Stomach smooth muscle (tissue), 2 donors: Measurements from ENCODE around the gene AP1G2.
"Not testable (repeated sequence)": the region's sequence is repeated elsewhere in the genome, so short reads cannot be mapped to it uniquely, and the experiment has no call there.

Experiments used
- H3K27ac ChIP-seq: one replicate; pipeline ENCODE4 v1.7.0; 2013; ENCODE audit warnings: mild to moderate bottlenecking, low read length, inconsistent platforms
- H3K27me3 ChIP-seq, 2 donors: one replicate each; pipeline ENCODE4 v1.7.0; 2013; ENCODE audit warnings: low read length in 2 of 2; ENCODE audit not compliant: insufficient read depth in 2 of 2, control insufficient read depth in 1 of 2
- H3K36me3 ChIP-seq, 2 donors: one replicate each; pipeline ENCODE4 v1.7.0; 2013; ENCODE audit warnings: low read length in 2 of 2; ENCODE audit not compliant: control insufficient read depth in 2 of 2, insufficient read depth in 2 of 2
- H3K4me1 ChIP-seq: one replicate; pipeline ENCODE4 v1.7.0; 2013; ENCODE audit warnings: low read length; ENCODE audit not compliant: control insufficient read depth, insufficient read depth
- H3K4me3 ChIP-seq, 2 donors: one replicate each; pipeline ENCODE4 v1.7.0; 2013; ENCODE audit warnings: low read length in 2 of 2
- H3K9ac ChIP-seq, 2 donors: one replicate each; pipeline ENCODE4 v1.7.0; 2013; ENCODE audit warnings: low read length in 2 of 2, mild to moderate bottlenecking in 1 of 2
- H3K9me3 ChIP-seq, 2 donors: one replicate each; pipeline ENCODE4 v1.7.0; 2013; ENCODE audit warnings: low read length in 2 of 2; ENCODE audit not compliant: control insufficient read depth in 2 of 2
- donor health status: healthy.
- donor health status: Pancreatic carcinoma.

Gene AP1G2

GRCh38 chr14:23543403-23543802 lies 24.2 kb downstream of the AP1G2 start:
- Histone ChIP-seq H3K9ac (no peak overlapping the region), H3K36me3 (no peaks in the 10 kb centered on the region), H3K9me3 (no peaks in the 10 kb centered on the region), H3K4me1 (peaks cover 2% of the 10 kb centered on the region), H3K27ac (no peak overlapping the region), H3K4me3 (no peak overlapping the region), H3K27me3 (no peaks in the 10 kb centered on the region)

- Histone ChIP-seq H3K27me3 (no peaks in the 10 kb centered on the region), H3K27ac (no peak overlapping the region), H3K4me3 (no peak overlapping the region), H3K36me3 (no peaks in the 10 kb centered on the region), H3K4me1 (peaks cover 2% of the 10 kb centered on the region), H3K9ac (no peak overlapping the region), H3K9me3 (no peaks in the 10 kb centered on the region)
These were observed 25.3 kb downstream of the AP1G2 start for GRCh38 chr14:23542261-23542660.

- Histone ChIP-seq H3K9me3 (no peaks in the 10 kb centered on the region), H3K27ac (no peak overlapping the region), H3K9ac (no peak overlapping the region)
These were observed 27.5 kb downstream of the AP1G2 start for GRCh38 chr14:23540141-23540469.

GRCh38 chr14:23539248-23540140 lies 28.1 kb downstream of the AP1G2 start:
- Histone ChIP-seq H3K9ac (peak overlapping the region in 1 of 2 donors; percentile 38), H3K9me3 (no peaks in the 10 kb centered on the region), H3K27ac (no peak overlapping the region), H3K36me3 (no peaks in the 10 kb centered on the region), H3K4me3 (no peak overlapping the region), H3K4me1 (peaks cover 2% of the 10 kb centered on the region), H3K27me3 (no peaks in the 10 kb centered on the region)

More at GRCh38 chr14:23540141-23540469, 27.5 kb downstream of the AP1G2 start:
- H3K4me1 ChIP-seq, result peaks cover 2% of the 10 kb centered on the region
- H3K4me3 ChIP-seq, result no peak overlapping the region
- no peaks in the 10 kb centered on the region for H3K27me3 ChIP-seq
- no peaks in the 10 kb centered on the region for H3K36me3 ChIP-seq

- Histone ChIP-seq H3K36me3 (no peaks in the 10 kb centered on the region), H3K9ac (no peak overlapping the region), H3K4me1 (peaks cover 2% of the 10 kb centered on the region), H3K27me3 (no peaks in the 10 kb centered on the region), H3K9me3 (no peaks in the 10 kb centered on the region), H3K27ac (no peak overlapping the region), H3K4me3 (no peak overlapping the region)
These were observed 28.8 kb downstream of the AP1G2 start for GRCh38 chr14:23538785-23539184.

- H3K27ac ChIP-seq, result no peak overlapping the region
- H3K36me3 ChIP-seq, result no peaks in the 10 kb centered on the region
- no peak overlapping the region for H3K9ac ChIP-seq
- H3K9me3 ChIP-seq, result no peaks in the 10 kb centered on the region
- H3K4me3 ChIP-seq, result no peak overlapping the region
- H3K4me1 ChIP-seq, result peaks cover 2% of the 10 kb centered on the region
- no peaks in the 10 kb centered on the region for H3K27me3 ChIP-seq
These were observed 29.4 kb downstream of the AP1G2 start for GRCh38 chr14:23538050-23538718.

DNA sequence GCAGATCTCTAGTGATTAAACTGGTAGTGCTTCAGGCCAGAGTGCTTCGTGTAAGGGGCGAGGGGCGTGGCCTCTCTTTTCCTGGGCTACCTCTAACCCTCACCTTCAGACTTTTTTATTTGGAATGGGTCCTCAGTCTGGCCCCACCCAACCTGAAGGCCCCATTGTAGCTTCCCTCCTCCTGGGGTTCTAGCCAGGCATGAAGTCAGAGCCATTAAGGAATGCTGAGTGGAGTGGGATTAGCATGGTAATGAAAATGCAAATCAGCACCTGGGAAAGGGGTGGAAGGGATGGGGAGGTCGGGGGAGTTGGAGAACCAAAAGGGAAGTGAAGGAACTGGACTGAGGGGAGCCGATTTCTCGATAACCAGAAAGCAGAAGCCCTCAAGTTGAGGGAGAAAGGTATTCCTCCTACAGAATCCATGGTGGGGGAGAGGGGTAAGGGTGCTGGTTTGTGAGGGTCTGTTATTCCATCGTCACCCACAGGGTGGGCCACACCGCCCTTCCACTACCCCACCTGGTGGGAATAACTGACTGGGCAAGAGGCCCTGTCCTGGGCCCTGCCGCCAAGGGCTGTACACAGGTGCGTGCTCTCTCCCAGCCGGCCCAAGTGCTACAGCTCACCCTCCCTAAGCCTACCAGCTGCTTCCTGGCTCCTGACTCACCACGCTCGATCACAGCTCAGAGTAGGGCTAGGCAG lies 30.1 kb downstream of the AP1G2 start:
- Histone ChIP-seq H3K4me3 (no peak overlapping the region), H3K9me3 (no peaks in the 10 kb centered on the region), H3K4me1 (peaks cover 2% of the 10 kb centered on the region), H3K27ac (no peak overlapping the region), H3K9ac (no peak overlapping the region), H3K36me3 (no peaks in the 10 kb centered on the region), H3K27me3 (no peaks in the 10 kb centered on the region)

DNA sequence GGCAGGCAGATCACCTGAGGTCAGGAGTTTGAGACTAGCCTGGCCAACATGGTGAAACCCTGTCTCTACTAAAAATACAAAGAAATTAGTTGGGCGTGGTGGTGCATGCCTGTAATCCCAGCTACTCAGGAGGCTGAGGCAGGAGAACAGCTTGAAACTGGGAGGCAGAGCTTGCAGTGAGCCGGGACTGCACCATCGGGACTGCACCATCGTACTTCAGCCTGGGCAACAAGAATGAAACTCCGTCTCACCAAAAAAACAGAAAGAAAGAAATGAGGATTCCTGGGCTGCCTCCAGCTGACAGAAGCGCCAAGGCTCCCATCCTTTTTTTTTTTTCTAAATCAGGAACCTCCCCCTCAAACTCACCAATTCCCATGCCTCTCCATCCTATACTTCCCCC lies 30.7 kb downstream of the AP1G2 start:
- H3K9ac ChIP-seq, H3K36me3 ChIP-seq, H3K9me3 ChIP-seq, H3K27ac ChIP-seq, H3K4me3 ChIP-seq, H3K27me3 ChIP-seq, H3K4me1 ChIP-seq: not testable (repeated sequence)

GRCh38 chr14:23536494-23536893 lies 31.1 kb downstream of the AP1G2 start:
- H3K9ac ChIP-seq, result no peak overlapping the region
- H3K36me3 ChIP-seq, result no peaks in the 10 kb centered on the region
- H3K4me3 ChIP-seq, result no peak overlapping the region
- H3K27me3 ChIP-seq, result no peaks in the 10 kb centered on the region
- peaks cover 2% of the 10 kb centered on the region for H3K4me1 ChIP-seq
- H3K9me3 ChIP-seq, result no peaks in the 10 kb centered on the region
- no peak overlapping the region for H3K27ac ChIP-seq

GRCh38 chr14:23535943-23536342 lies 31.6 kb downstream of the AP1G2 start:
- no peak overlapping the region for H3K9ac ChIP-seq
- no peaks in the 10 kb centered on the region for H3K9me3 ChIP-seq
- H3K4me1 ChIP-seq, result peaks cover 2% of the 10 kb centered on the region
- no peak overlapping the region for H3K27ac ChIP-seq
- no peaks in the 10 kb centered on the region for H3K27me3 ChIP-seq
- H3K36me3 ChIP-seq, result no peaks in the 10 kb centered on the region
- H3K4me3 ChIP-seq, result no peak overlapping the region
